OCI-LY7 (cell line): ENCODE results near the gene C20orf202. TPM values are rescaled to one million over a fixed set of nuclear protein-coding genes. Genes with fewer than 3 reads are reported as not detected.

ENCODE experiments used
- BruUV-seq: library from RNA; stranded (reverse); fragments of 400-500 nt; replicated peaks from 2 replicates; lab custom pipeline; 2021; lab: Mats Ljungman, UMichigan
- CTCF ChIA-PET: fragments of 300-600 bp; sonication (Branson Sonifier 250); formaldehyde crosslinking; loops from one replicate; lab custom pipeline; 2022; ENCODE audit warnings: antibody characterized with exemption; ENCODE audit not compliant: unreplicated experiment; lab: Charles Lee
- POLR2A ChIA-PET: fragments of 300-600 bp; sonication (Branson Sonifier 250); formaldehyde crosslinking; loops from one replicate; lab custom pipeline; 2022; ENCODE audit warnings: antibody characterized with exemption; lab: Charles Lee
- DNase-seq: peaks from one replicate; pipeline ENCODE4 v3.0.0-alpha.2; 2015; ENCODE audit warnings: low spot score
- H2AFZ ChIP-seq: fragments of 200-600 bp; sonication (generic), shearing (Covaris generic); 2 replicates; pipeline ENCODE4 v1.6.1; 2014; ENCODE audit warnings: mild to moderate bottlenecking, antibody characterized with exemption, low read length, moderate library complexity
- H3K27ac ChIP-seq: fragments of 200-600 bp; sonication (generic); 2 replicates; pipeline ENCODE4 v1.5.1; 2014; ENCODE audit warnings: mixed run types, low read depth, mild to moderate bottlenecking, moderate library complexity, low read length, inconsistent platforms; ENCODE audit not compliant: poor library complexity, severe bottlenecking
- H3K36me3 ChIP-seq: fragments of 200-600 bp; sonication (generic); 2 replicates; pipeline ENCODE4 v1.6.1; 2014; ENCODE audit warnings: mild to moderate bottlenecking, antibody characterized with exemption, low read length, moderate library complexity, mixed read lengths; ENCODE audit not compliant: insufficient read depth
- H3K4me1 ChIP-seq: fragments of 200-600 bp; sonication (generic); 2 replicates; pipeline ENCODE4 v1.5.1; 2014; ENCODE audit warnings: mild to moderate bottlenecking, low read length; ENCODE audit not compliant: insufficient read depth, poor library complexity, severe bottlenecking
- H3K4me2 ChIP-seq: fragments of 200-600 bp; sonication (generic); 2 replicates; pipeline ENCODE4 v1.6.1; 2014; ENCODE audit warnings: mild to moderate bottlenecking, low read length
- H3K4me3 ChIP-seq: fragments of 200-600 bp; sonication (generic); 2 replicates; pipeline ENCODE4 v1.5.1; 2014; ENCODE audit warnings: mild to moderate bottlenecking, low read depth, low read length; ENCODE audit not compliant: poor library complexity, severe bottlenecking
- H3K79me2 ChIP-seq: fragments of 200-600 bp; sonication (generic); 2 replicates; pipeline ENCODE4 v1.6.1; 2016; ENCODE audit warnings: low read depth, mild to moderate bottlenecking, low read length, moderate library complexity, mixed read lengths; ENCODE audit not compliant: insufficient read depth
- H3K9me2 ChIP-seq: fragments of 200-600 bp; sonication (generic); 2 replicates; pipeline ENCODE4 v1.6.1; 2016; ENCODE audit warnings: mild to moderate bottlenecking, low read length, mixed read lengths; ENCODE audit not compliant: insufficient read depth
- H3K9me3 ChIP-seq: fragments of 200-600 bp; sonication (generic); 2 replicates; pipeline ENCODE4 v1.6.1; 2014; ENCODE audit warnings: mild to moderate bottlenecking, mixed run types, low read length, mixed read lengths
- H4K20me1 ChIP-seq: fragments of 200-600 bp; sonication (generic); 2 replicates; pipeline ENCODE4 v1.6.1; 2014; ENCODE audit warnings: mild to moderate bottlenecking, antibody characterized with exemption, low read length, moderate library complexity, mixed read lengths; ENCODE audit not compliant: insufficient read depth
- EZH2phosphoT487 ChIP-seq: fragments of 200-600 bp; sonication (generic); IDR thresholded peaks from 2 replicates; pipeline ENCODE4 v1.6.1; 2018; ENCODE audit warnings: low read depth, borderline replicate concordance, mild to moderate bottlenecking, mixed run types, antibody characterized with exemption, low read length, moderate library complexity, mixed read lengths
- intact Hi-C: fragments of 100-400 bp; cut with micrococcal nuclease; formaldehyde crosslinking; loops from one replicate; pipeline ENCODE4 v1.10.0; 2022; ENCODE audit not compliant: unreplicated experiment
- total RNA-seq, 2 experiments: library from RNA; depleted of rRNA in 1 of 2; stranded (reverse); fragments of >200 nt in 1 of 2; shearing (Covaris generic) in 1 of 2; gene quantifications; 2 replicates each; pipeline ENCODE4 v1.2.3, GENCODE V29; 2014 to 2022
- TF ChIP-seq, protein P1 (sequence below): fragments of 200-600 bp; sonication (generic); conservative IDR thresholded peaks from 2 replicates; pipeline ENCODE4 v1.5.1; 2014; ENCODE audit warnings: mild to moderate bottlenecking, antibody characterized with exemption, low read length, moderate library complexity, mixed read lengths

The C20orf202 gene
- total RNA-seq, 2 experiments from 2014 or later: not detected

DNA sequence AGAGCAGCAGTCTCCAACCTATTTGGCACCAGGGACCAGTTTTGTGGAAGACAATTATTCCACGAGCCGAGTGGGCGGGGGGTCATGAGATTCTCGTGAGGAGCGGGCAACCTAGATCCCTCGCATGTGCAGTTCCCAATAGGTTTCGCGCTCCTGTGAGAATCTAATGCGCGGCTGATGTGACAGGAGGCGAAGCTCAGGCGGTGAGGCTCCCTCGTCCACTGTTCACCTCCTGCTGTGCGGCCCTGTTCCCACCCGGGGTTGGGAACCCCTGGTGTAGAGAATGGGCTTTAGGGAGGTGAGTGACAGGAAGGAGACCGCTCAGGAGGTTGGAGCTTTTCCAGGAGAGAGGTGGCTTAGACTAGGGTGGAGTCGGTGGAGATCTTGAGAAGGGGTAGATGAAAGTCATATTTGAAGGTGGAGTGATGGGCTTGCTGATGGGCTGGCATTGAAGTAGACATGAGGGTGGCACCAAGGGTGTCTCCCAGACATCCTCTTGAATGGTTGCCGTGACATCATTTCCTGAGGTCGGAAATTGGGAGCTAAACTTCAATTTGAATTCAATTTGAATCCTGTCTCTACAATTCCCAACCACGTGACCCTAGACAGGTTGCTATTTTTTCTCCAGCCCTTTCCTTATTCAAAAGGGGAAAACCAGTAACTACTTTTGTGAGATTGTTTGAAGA, 21.1 kb downstream of the C20orf202 start:
- Histone ChIP-seq H3K9me2 (no peaks in the 10 kb centered on the region), H3K79me2 (no peaks in the 10 kb centered on the region), H3K4me1 (no peaks in the 10 kb centered on the region), H3K9me3 (no peaks in the 10 kb centered on the region), H4K20me1 (no peaks in the 10 kb centered on the region), H3K4me2 (no peak overlapping the region), H3K4me3 (no peak overlapping the region), H3K27ac (no peak overlapping the region), H3K36me3 (no peaks in the 10 kb centered on the region), H2AFZ (no peak overlapping the region)
- intact Hi-C loops: loop anchor here (10.0 kb wide), 1 partner anchor 250 kb away; no protein-coding TSS in a partner anchor
- ChIA-PET CTCF (no interaction called here), POLR2A (no interaction called here)
- TF ChIP-seq, protein P1, sequence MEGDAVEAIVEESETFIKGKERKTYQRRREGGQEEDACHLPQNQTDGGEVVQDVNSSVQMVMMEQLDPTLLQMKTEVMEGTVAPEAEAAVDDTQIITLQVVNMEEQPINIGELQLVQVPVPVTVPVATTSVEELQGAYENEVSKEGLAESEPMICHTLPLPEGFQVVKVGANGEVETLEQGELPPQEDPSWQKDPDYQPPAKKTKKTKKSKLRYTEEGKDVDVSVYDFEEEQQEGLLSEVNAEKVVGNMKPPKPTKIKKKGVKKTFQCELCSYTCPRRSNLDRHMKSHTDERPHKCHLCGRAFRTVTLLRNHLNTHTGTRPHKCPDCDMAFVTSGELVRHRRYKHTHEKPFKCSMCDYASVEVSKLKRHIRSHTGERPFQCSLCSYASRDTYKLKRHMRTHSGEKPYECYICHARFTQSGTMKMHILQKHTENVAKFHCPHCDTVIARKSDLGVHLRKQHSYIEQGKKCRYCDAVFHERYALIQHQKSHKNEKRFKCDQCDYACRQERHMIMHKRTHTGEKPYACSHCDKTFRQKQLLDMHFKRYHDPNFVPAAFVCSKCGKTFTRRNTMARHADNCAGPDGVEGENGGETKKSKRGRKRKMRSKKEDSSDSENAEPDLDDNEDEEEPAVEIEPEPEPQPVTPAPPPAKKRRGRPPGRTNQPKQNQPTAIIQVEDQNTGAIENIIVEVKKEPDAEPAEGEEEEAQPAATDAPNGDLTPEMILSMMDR: no peak
- TF ChIP-seq EZH2phosphoT487: no peak
- no TSS peak for BruUV-seq
- no peak for DNase-seq

DNA sequence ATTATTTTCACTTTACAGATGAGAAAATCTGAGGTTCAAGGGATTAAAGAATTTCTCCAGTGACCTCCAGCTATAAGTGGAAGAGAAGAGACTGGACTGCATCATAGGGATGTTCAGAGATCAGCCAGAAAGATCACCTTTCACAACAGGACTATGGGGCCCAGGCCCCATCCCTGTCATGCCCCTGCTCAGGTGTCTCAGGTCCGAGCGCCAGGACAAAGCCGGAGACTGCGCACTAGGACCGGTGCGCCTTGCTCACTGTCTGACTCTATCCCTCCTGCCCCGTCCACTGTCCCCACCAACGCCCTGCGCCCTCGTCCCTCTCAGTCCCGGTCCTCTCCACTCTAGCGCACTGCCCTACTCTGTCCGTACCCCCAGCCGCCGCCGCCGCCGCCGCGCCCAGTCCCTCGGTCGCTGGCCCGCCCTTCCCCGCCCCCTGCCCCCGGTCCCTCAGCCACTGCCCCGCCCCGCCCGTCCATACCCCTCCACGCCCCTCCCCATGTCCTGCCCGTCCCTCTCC, 22.1 kb downstream of the C20orf202 start:
- TF ChIP-seq, protein P1: no peak
- TF ChIP-seq EZH2phosphoT487: no peak
- CTCF ChIA-PET: no interaction called here
- intact Hi-C loops: loop anchor here (10.0 kb wide), 1 partner anchor 249 kb away; no protein-coding TSS in a partner anchor
- no TSS peak for BruUV-seq
- no peak overlapping the region for H3K27ac ChIP-seq
- no peaks in the 10 kb centered on the region for H3K4me1 ChIP-seq
- H3K79me2 ChIP-seq: no peaks in the 10 kb centered on the region
- no peaks in the 10 kb centered on the region for H4K20me1 ChIP-seq
- H3K36me3 ChIP-seq: no peaks in the 10 kb centered on the region
- peak overlapping the region; percentile 43 for H3K4me3 ChIP-seq
- no peak for DNase-seq
- H3K4me2 ChIP-seq: peak overlapping the region; percentile 29; the same call in 1 of the 2 replicates
- H3K9me3 ChIP-seq: no peaks in the 10 kb centered on the region
- POLR2A ChIA-PET: no interaction called here
- H2AFZ ChIP-seq: no peak overlapping the region
- no peaks in the 10 kb centered on the region for H3K9me2 ChIP-seq
